Cerebellar nuclear complex (tissue), 1 donor: ENCODE results near the gene MED12L.

Source experiments
- DNase-seq, 2 experiments: peaks; one replicate each; lab custom pipeline; 2025; lab: John Stamatoyannopoulos, UW

Gene MED12L

DNA sequence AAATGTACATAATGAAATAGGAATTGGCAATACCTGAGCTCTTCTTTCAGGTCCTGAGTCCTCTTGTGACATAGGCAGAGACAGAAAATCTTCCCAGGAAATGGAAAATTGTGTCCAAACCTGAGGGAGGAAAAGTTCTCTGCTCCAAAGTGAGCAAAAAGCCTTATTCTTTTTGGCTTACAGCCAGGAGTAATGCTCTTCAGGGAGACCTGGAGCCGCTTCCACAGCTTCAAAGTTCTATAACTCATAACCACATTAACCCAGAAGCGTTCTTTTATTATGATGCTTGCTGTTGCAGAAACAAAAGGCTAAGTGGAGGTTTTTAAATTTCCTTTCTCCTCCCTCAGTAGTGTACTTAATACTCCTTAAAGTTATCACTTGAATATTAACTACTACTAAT is 374.8 kb downstream of the MED12L start:
- DNase-seq: no peak

DNA sequence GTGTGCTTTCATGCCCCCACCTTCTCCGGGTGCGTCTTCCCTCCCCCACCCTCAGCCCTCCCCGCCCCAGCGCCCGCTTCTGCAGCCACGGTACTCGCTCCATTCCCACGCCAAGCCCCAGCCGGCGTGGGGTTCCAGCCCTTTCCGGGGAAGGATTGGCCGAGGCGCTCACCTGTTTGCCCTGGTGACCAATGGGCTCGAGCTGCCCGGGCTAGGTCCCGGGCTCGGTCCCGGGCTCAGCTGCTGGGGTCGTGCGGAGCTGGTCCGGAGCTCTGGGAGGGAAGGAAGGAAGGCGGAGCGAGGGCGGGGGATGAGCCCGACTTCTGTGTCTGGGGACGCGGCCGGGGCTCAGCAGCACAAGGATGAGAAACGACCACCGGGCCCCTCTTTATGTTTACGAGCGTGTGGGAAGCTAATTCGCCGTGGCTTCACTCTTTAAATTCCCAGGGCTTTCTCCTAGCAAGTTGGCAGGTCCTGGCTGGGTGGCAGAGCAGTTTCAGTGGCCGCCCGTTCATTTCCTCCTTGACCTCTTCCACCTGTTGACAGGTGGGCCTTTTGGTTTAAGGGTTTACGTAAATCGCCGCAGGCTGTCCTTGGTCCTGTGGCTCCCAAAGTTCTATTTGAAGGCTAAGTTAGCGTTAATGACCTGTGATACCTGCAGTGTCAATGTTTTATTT is 375.4 kb downstream of the MED12L start, which contains the start of gene IGSF10:
TSS of gene IGSF10 (minus strand) at position 288 of the 677 bp plus-strand sequence. CDS start 2,352 bp downstream, outside the sequence.
- no peak for DNase-seq

DNA sequence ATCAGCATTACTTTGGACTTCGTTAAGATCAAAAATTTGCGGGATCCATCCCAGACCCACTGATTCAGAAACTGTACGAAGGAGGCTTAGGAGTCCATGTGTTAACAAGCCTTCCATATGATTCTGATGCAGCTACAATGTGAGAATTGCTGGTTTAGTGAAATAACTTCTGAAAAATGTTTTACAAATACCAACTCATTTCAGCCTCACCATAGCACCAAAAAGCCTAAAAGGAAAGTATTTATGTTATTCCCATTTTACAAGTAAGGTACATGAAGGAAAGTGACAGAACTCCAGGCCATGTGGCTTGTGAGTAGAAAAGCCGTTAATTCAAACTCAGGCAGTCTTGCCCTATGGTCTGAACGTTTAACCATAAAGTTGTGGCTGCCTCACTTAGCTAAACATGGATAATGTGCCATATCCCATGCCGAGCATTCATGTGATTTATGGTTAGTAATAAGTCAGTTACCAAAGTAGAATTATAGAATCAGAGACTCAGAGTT is 376.9 kb downstream of the MED12L start:
- DNase-seq: no peak

DNA sequence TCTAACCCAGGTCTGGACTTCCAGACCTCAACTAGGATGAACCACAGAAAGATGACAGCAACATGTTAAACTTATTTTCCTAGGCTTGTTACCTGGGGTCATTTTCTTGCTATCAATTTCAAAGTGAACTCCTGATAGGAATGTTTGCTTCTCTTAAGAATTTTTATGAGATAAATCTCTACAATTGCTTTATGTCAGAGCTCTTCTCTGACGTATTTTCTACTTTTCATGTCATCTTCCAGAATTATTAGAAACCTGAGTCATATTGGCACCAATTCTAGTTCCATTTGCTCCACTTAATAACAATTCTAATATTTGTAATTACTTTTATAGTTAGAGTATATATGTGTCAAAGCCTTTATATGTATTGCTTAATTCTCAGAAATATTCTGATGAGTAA is 377.5 kb downstream of the MED12L start:
- DNase-seq: no peak

DNA sequence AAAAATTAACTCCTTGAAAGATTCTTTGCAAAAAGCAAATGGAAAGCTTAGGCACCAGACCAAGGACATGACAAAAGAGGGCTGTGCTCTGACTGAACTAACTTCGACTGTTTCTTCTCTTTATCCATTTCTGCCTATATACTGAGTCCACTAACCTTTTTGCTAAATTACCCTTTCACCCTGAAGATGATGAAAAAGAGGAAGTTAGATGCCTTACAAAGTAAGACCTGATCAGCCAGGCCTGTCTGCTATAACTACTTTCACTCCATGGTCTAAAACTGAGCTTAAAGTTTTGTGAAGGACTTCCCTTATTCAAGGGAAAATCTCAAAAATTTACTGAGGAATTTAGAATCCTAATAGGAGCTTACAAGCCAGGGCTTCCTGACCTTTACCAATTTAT is 381.6 kb downstream of the MED12L start:
- no peak for DNase-seq

DNA sequence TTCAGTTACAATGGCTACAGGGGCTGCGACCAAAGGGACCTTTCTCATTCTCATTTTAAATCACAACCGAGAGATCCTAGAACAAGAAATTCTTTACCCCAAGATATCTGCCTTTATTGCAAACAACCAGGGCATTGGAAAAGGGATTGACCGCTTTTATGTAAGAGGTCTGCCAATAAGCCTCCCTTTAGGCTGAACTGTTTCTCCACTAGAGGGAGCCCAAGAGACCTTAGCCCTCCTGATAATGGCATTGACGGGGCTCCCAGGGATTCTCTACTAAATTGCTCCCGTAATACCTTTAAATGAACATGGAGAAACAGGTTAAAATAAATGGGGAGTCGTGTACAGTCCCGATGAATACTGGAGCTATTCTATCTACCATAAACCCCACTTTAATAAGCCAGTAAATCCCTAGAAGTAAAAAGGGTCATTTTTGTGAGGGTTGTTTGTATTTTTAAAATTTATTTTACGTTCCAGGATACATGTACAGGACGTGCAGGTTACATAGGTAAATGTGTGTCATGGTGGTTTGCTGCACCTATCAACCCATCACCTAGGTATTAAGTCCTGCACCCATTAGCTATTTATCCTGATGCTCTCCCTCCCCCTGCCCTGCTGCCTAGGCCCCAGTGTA is 382.9 kb downstream of the MED12L start:
- DNase-seq: no peak

DNA sequence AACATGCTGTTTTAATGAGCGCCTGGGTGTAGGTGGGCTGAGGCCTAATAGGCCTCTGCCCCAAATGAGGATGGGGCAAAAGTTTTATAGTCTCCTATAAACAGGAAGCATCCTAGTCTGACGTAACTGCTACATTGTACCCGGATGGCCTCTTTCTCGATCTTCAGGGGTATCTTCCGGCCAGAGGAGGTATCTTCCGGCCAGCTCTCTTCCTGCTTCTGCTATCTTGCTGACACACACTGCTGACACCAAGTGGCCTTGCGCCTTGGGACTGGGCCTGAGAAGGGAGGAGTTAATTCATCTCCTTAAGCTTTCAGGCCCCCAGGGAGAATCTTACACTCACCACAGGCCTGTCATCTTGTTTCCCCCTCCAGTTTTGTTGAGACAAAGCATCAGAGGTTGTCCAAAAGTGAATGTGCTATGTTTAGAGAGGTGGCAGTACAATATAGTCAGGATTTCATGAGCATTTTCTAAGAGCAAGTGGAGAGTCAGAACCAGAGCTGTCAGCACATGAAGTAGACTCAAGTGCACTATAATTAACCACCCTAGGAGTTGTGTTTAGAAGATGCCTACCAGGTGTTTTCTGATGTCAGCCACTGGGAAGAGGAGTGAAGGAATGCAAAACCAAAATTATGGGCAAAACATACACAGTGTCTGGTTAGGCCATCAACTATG is 391.0 kb downstream of the MED12L start:
- no peak for DNase-seq

DNA sequence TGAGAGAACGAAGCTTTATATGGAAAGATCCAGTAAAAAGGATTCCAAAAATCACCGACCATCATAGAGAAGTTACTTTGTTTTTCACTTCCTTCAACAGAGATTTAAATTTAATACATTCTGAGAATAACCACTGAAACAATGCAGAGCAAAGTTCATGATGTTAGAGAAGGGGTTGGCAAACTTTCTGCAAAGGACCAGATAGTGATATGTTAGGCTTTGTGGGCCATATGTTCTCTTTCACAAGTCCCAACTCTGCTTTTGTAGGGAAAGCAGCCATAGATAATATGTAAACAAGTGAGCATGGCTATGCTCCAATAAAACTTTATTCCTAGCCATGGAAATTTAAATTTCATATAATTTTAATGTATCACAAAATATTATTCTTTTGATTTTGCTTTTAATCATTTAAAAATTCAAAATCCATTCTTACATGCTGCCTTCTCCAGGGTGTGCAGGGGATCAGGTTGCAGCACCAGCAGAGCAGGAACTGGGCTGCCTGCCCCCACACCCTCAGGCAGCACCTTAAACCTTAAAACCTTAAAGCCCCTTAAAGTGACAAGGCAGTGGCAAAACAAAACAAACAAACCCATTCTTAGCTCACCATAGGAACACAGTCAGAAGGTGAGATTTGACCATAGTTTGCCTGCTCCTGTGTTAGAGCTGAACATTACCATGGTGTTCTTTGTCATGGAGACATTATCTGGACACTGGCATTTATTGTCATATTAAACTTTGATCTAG is 392.3 kb downstream of the MED12L start:
- no peak for DNase-seq

DNA sequence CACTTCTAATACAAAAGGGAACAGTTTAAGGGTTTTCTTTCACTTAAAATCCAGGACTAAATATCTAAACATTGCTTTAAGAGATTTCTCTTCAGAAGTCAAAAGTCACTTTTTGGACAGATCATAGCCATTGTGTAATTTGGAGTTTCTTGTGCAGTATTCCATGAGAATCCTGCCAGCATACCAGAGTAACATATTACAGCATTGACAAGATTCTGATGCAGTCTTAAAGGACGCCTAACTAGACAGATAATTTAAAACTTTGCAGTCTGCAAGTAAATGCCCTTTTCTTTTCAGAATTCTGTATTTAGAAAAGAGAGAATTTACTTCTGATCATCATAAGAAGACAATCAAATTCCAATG is 392.9 kb downstream of the MED12L start:
- no peak for DNase-seq

DNA sequence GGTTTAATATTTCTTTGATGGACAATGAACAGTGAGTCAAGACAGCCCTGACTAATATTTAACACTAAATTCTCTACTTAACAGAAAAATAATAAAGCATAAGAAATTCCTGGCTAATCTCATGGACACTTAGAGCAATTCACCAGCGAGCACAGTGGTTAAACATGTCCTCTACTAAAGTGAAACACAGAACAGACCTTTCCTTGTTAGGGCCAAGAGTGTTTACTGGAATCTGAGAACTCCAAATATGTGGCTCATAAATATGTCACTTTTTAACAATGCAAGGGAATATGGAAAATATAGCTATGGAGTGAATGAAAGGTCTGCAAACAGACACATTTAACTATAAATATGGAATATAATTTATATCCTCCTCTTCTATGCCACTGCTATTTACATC is 394.0 kb downstream of the MED12L start:
- no peak for DNase-seq

DNA sequence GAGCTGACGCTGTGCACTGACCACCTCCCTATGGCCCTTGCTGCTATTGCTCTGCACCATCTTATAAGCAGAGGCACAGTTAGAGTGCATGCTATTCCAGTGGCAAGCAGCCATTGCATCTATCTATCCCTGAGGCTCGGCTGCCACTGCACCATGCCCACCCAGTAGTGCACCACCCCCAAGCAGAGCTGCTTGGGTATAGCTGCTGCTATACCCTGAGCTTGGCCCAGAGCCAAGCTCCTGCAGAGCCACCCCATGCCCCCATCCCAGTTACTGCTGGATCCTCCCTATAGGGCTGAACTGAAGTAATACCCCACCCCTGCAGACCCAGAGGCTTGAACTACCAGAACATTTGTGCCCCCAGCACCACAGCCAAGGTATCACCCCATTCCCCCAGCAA is 395.0 kb downstream of the MED12L start:
- DNase-seq: no peak

DNA sequence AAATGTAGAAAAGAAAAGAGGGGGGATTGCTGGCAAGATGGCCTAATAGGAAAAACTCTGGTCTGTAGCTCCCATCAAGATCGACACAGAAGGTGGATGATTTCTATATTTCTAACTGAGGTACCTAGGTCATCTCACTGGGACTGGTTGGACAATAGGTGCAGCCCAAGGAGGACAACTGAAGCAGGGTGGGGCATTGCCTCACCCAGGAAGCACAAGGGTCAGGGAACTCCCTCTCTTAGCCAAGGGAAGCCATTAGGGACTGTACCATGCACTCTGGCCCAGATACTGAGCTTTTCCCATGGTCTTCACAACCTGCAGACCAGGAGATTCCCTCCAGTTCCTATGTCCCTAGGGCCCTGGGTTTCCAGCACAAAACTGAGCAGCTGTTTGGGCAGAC is 398.0 kb downstream of the MED12L start:
- no peak for DNase-seq

DNA sequence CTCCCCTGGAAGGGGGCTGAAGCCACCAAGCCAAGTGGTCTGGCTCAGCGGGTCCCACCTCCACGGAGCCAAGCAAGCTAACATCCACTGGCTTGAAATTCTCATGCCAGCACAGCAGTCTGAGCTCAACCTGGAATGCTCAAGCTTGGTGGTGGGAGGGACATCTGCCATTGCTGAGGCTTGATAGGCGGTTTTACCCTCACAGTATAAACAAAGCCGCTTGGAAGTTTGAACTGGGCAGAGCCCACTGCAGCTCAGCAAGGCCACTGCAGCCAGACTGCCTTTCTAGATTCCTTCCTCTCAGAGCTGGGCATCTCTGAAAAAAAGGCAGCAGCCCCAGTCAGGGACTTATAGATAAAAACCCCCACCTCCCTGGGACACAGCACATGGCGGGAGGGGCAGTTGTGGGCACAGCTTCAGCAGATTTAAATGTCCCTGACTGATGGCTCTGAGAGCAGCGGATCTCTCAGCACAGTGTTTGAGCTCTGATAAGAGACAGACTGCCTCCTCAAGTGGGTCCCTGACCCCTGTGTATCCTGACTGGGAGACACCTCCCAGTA is 398.6 kb downstream of the MED12L start:
- no peak for DNase-seq
